Measurements from ENCODE around the gene RECQL5.

DNA sequence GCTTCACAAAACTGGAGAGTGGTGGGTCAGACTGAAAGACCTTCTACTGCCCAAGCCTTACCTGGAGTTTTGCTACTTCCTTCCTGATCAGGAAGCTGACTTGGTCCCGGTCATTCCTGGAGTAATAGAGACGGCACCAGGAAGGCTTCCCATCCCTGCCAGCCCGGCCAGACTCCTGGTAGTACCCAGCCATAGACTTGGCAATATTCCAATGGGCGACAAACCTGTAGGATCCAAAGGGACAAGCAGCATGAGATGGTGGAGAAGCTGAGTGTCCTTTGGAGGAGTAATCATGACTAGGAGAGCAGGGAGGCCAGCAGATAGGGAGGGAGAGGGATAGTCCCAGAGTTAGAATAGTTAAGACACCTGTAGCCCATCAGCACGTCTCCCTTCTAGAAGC, 8.7 kb downstream of the RECQL5 start:
- TF ChIP-seq, protein P1, sequence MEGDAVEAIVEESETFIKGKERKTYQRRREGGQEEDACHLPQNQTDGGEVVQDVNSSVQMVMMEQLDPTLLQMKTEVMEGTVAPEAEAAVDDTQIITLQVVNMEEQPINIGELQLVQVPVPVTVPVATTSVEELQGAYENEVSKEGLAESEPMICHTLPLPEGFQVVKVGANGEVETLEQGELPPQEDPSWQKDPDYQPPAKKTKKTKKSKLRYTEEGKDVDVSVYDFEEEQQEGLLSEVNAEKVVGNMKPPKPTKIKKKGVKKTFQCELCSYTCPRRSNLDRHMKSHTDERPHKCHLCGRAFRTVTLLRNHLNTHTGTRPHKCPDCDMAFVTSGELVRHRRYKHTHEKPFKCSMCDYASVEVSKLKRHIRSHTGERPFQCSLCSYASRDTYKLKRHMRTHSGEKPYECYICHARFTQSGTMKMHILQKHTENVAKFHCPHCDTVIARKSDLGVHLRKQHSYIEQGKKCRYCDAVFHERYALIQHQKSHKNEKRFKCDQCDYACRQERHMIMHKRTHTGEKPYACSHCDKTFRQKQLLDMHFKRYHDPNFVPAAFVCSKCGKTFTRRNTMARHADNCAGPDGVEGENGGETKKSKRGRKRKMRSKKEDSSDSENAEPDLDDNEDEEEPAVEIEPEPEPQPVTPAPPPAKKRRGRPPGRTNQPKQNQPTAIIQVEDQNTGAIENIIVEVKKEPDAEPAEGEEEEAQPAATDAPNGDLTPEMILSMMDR (IDR thresholded peaks at IDR 0.05 in 8 of 11, conservative IDR thresholded peaks at IDR 0.05 in 3 of 11) = no peak
- no peak for TF ChIP-seq POLR2A (IDR thresholded peaks at IDR 0.05)
